HS-27A (cell line): ENCODE data around the gene PDHX.
"Not testable (repeated sequence)": the region's sequence is repeated elsewhere in the genome, so short reads cannot be mapped to it uniquely, and the experiment has no call there.

ENCODE experiments used
- DNase-seq: peaks from one replicate; pipeline ENCODE4 v3.0.0-alpha.2; 2012; ENCODE audit warnings: low read depth, missing footprints

PDHX gene

GRCh38 chr11:34911676-34912075 lies 4.7 kb upstream of the PDHX start:
- DNase-seq = no peak

- DNase-seq = not testable (repeated sequence)
Measured at GRCh38 chr11:34913556-34913955, 2.9 kb upstream of the PDHX start.

- peak; percentile 20 for DNase-seq
Measured at GRCh38 chr11:34915136-34916014, 1.0 kb upstream of the PDHX start.

GRCh38 chr11:34916843-34917770 lies 689 bp downstream of the PDHX start:
- peak; percentile 15 for DNase-seq

- no peak for DNase-seq
Measured at GRCh38 chr11:34921156-34921555, 4.7 kb downstream of the PDHX start.

GRCh38 chr11:34924714-34925113 lies 8.3 kb downstream of the PDHX start:
- no peak for DNase-seq

GRCh38 chr11:34926101-34926830 lies 9.8 kb downstream of the PDHX start:
- peak; percentile 55 for DNase-seq

- DNase-seq = peak; percentile 40
Measured at GRCh38 chr11:34926831-34927132, 10.4 kb downstream of the PDHX start.

- DNase-seq = no peak
Measured at GRCh38 chr11:34928268-34928959, 12.0 kb downstream of the PDHX start.

- DNase-seq = no peak
Measured at GRCh38 chr11:34928960-34929680, 12.7 kb downstream of the PDHX start.

GRCh38 chr11:34929794-34930763 lies 13.7 kb downstream of the PDHX start:
- DNase-seq = no peak

GRCh38 chr11:34936945-34937629 lies 20.7 kb downstream of the PDHX start:
- DNase-seq = no peak

- no peak for DNase-seq
Measured at GRCh38 chr11:34938611-34939010, 22.2 kb downstream of the PDHX start.

GRCh38 chr11:34940026-34940677 lies 23.7 kb downstream of the PDHX start:
- DNase-seq = peak; percentile 11

GRCh38 chr11:34941688-34942087 lies 25.3 kb downstream of the PDHX start:
- DNase-seq = no peak

- DNase-seq = no peak
Measured at GRCh38 chr11:34944692-34945091, 28.3 kb downstream of the PDHX start.

GRCh38 chr11:34948696-34949095 lies 32.3 kb downstream of the PDHX start:
- DNase-seq = no peak

- no peak for DNase-seq
Measured at GRCh38 chr11:34953955-34954354, 37.5 kb downstream of the PDHX start.

- no peak for DNase-seq
Measured at GRCh38 chr11:34957206-34957605, 40.8 kb downstream of the PDHX start.
